ENCODE data around the gene BCAP29. TPM values are rescaled to one million over a fixed set of nuclear protein-coding genes. Genes with fewer than 3 reads are reported as not detected.
"Not testable (repeated sequence)": the region's sequence is repeated elsewhere in the genome, so short reads cannot be mapped to it uniquely, and the experiment has no call there.

The BCAP29 gene, protein sequence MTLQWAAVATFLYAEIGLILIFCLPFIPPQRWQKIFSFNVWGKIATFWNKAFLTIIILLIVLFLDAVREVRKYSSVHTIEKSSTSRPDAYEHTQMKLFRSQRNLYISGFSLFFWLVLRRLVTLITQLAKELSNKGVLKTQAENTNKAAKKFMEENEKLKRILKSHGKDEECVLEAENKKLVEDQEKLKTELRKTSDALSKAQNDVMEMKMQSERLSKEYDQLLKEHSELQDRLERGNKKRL
- polyA plus RNA-seq = 10 to 100 TPM; 16.8 to 39.6 (median 27.1) TPM
- long read RNA-seq, donor 1, full-length matches to known transcripts = 17 of 17 reads
- long read RNA-seq, donor 1, partial matches to known transcripts = 0 of 17 reads
- long read RNA-seq, donor 1, other reads (novel, unspliced or antisense) = 0 of 17 reads
- long read RNA-seq, donor 2, full-length matches to known transcripts = 5 of 5 reads
- long read RNA-seq, donor 2, partial matches to known transcripts = 0 of 5 reads
- long read RNA-seq, donor 2, other reads (novel, unspliced or antisense) = 0 of 5 reads
- long read RNA-seq, donor 3, full-length matches to known transcripts = 7 of 7 reads
- long read RNA-seq, donor 3, partial matches to known transcripts = 0 of 7 reads
- long read RNA-seq, donor 3, other reads (novel, unspliced or antisense) = 0 of 7 reads
- long read RNA-seq, donor 4, partial matches to known transcripts = 0 of 1 reads
- long read RNA-seq, donor 4, other reads (novel, unspliced or antisense) = 0 of 1 reads
- long read RNA-seq, donor 5 = 0 reads
- long read RNA-seq, donor 6, full-length matches to known transcripts = 7 of 7 reads
- long read RNA-seq, donor 6, partial matches to known transcripts = 0 of 7 reads
- long read RNA-seq, donor 6, other reads (novel, unspliced or antisense) = 0 of 7 reads
- long read RNA-seq, donor 7, full-length matches to known transcripts = 38 of 56 reads
- long read RNA-seq, donor 7, partial matches to known transcripts = 18 of 56 reads
- long read RNA-seq, donor 7, other reads (novel, unspliced or antisense) = 0 of 56 reads
- long read RNA-seq, donor 8, full-length matches to known transcripts = 1 of 1 reads
- long read RNA-seq, donor 8, partial matches to known transcripts = 0 of 1 reads
- long read RNA-seq, donor 8, other reads (novel, unspliced or antisense) = 0 of 1 reads
- long read RNA-seq, donor 9, full-length matches to known transcripts = 1 of 1 reads
- long read RNA-seq, donor 9, partial matches to known transcripts = 0 of 1 reads
- long read RNA-seq, donor 9, other reads (novel, unspliced or antisense) = 0 of 1 reads
- long read RNA-seq, donor 10, full-length matches to known transcripts = 16 of 23 reads
- long read RNA-seq, donor 10, partial matches to known transcripts = 7 of 23 reads
- long read RNA-seq, donor 10, other reads (novel, unspliced or antisense) = 0 of 23 reads

DNA sequence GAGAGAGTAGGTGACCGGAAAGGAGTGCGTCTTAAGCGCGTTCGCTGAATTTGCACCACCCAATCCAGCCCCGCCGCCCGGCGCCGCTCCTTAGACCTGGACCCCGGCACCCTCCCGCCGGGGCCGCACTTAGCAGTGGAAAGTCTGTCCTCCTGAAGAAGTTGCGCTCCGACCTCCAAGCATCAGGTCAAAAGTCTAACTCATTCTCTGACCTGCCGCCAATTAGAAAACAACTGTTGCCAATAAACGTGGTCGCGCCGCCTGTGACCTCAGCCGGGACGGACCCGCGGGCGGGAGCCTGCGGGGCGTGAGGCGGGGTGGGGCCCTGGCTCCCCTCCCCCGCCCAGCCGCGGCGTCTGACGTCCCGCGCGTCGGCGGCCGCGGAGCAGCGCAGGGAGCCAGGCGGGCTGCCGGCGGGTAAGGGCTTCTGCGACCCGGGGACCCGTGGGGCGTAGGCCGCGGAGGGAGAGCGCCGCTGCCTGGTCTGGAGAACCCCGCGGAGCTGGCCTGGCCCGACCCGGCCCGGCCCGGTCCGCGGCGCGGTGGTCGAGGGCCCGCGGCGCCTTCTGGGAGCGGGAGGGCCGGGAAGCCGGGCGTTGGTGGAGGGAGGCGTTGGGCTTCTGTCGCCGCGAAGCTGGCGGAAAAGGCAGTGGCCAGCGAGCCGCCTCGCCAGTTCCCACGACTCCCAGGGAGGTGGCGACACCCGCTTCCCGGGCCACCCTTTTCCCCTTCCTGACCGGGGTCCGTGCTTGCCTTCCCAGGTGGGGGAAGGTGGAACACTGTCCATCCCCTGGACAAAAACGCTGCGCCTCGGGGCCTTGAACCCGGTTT is at the start of gene BCAP29:
TSS of gene BCAP29 (plus strand) at position 362 of the 831 bp plus-strand sequence. CDS start 527 bp downstream, outside the sequence.
- Histone ChIP-seq H3K36me3 (ENCODE audit: control insufficient read depth in 3 of 3, insufficient read depth in 2 of 3, low read depth in 1 of 3, low read length in 3 of 3) (peaks cover 0 to 4% (median 0%) of the 10 kb centered on the region in 3 donors), H3K27ac (ENCODE audit: low read depth in 1 of 3, low read length in 2 of 3) (peak within 1 kb of the TSS; percentile 78 to 96 (median 91)), H3K4me3 (ENCODE audit: low read depth in 1 of 3, low read length in 3 of 3) (peak within 1 kb of the TSS; percentile 67 to 91 (median 87)), H3K27me3 (ENCODE audit: control insufficient read depth in 3 of 3, insufficient read depth in 3 of 3, low read length in 3 of 3) (no peaks in the 10 kb centered on the region), H3K9me3 (ENCODE audit: control insufficient read depth in 2 of 2, insufficient read depth in 1 of 2, low read depth in 1 of 2, low read length in 1 of 2) (no peaks in the 10 kb centered on the region), H3K4me1 (ENCODE audit: control insufficient read depth in 3 of 3, insufficient read depth in 2 of 3, low read depth in 1 of 3, low read length in 2 of 3) (peaks cover 0 to 9% (median 4%) of the 10 kb centered on the region in 3 donors)
- peak; percentile 77 to 92 for DNase-seq
- 0 to 1% (median 0%) methylated on average over 58 to 89 of the region's 89 CpGs for WGBS, 3 donors
- FAIRE-seq = no peak

DNA sequence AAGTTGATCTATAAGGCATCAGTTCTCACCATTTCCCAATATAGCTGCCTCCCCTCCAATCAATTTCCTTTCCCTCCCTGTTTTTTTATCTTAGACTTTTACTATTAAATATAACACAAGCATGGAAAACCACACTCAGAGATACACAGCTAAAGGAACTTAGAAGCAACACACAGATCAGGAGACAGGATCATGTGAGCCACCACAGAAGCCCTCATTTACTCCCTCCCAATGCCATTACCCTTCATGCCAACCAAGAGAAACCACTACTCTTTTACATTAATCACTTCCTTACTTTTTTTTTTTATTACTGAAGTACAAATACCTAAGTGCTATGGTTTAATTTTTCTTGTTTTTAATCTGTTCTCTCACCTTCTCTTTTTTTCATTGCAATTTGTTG is 49.3 kb upstream of the BCAP29 start:
- H3K27ac ChIP-seq (ENCODE audit: low read depth in 1 of 3, low read length in 2 of 3) = no peak overlapping the region
- H3K4me3 ChIP-seq (ENCODE audit: low read depth in 1 of 3, low read length in 3 of 3) = no peak overlapping the region
- FAIRE-seq = no peak

DNA sequence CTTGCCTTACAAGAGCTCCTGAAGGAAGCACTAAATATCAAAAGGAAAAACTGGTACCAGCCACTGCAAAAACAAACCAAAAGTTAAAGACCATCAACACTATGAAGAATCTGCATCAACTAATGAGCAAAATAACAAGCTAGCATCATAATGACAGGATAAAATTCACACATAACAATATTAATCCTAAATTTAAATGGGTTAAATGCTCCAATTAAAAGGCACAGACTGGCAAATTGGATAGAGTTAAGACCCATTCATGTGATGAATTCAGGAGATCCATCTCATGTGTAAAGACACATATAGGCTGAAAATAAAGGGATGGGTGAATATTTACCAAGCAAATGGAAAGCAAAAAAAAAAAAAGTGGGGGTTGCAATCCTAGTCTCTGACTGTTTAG is 45.9 kb upstream of the BCAP29 start:
- DNase-seq = no peak

More for the DNA sequence above, 49.3 kb upstream of the BCAP29 start:
- Histone ChIP-seq H3K4me1 (ENCODE audit: control insufficient read depth in 3 of 3, insufficient read depth in 2 of 3, low read depth in 1 of 3, low read length in 2 of 3) (no peaks in the 10 kb centered on the region), H3K9me3 (ENCODE audit: control insufficient read depth in 2 of 2, insufficient read depth in 1 of 2, low read depth in 1 of 2, low read length in 1 of 2) (no peaks in the 10 kb centered on the region), H3K36me3 (ENCODE audit: control insufficient read depth in 3 of 3, insufficient read depth in 2 of 3, low read depth in 1 of 3, low read length in 3 of 3) (peaks cover 0 to 12% (median 3%) of the 10 kb centered on the region in 3 donors), H3K27me3 (ENCODE audit: control insufficient read depth in 3 of 3, insufficient read depth in 3 of 3, low read length in 3 of 3) (no peaks in the 10 kb centered on the region)
- no peak for DNase-seq

DNA sequence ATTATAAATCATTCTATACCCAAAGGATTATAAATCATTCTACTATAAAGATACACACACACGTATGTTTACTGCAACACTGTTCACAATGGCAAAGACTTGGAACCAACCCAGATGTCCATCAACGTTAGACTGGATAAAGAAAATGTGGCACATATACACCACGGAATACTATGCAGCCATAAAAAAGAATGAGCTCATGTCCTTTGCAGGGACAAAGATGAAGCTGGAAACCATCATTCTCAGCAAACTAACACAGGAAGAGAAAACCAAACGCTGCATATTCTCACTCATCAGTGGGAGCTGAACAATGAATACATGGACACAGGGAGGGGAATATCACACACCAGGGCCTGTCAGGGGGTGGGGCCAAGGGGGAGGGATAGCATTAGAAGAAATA is 42.8 kb upstream of the BCAP29 start:
- WGBS, 3 donors = 92 to 96% (median 93%) methylated on average over 4 of the region's 4 CpGs
- not testable (repeated sequence) for H3K4me1 ChIP-seq (ENCODE audit: control insufficient read depth in 3 of 3, insufficient read depth in 2 of 3, low read depth in 1 of 3, low read length in 2 of 3); FAIRE-seq; DNase-seq; H3K27me3 ChIP-seq (ENCODE audit: control insufficient read depth in 3 of 3, insufficient read depth in 3 of 3, low read length in 3 of 3); H3K27ac ChIP-seq (ENCODE audit: low read depth in 1 of 3, low read length in 2 of 3); H3K4me3 ChIP-seq (ENCODE audit: low read depth in 1 of 3, low read length in 3 of 3); H3K9me3 ChIP-seq (ENCODE audit: control insufficient read depth in 2 of 2, insufficient read depth in 1 of 2, low read depth in 1 of 2, low read length in 1 of 2)
- H3K36me3 ChIP-seq (ENCODE audit: control insufficient read depth in 3 of 3, insufficient read depth in 2 of 3, low read depth in 1 of 3, low read length in 3 of 3) = peaks cover 0 to 11% (median 3%) of the 10 kb centered on the region in 3 donors

More for the DNA sequence above, 45.9 kb upstream of the BCAP29 start:
- Histone ChIP-seq H3K4me1 (ENCODE audit: control insufficient read depth in 3 of 3, insufficient read depth in 2 of 3, low read depth in 1 of 3, low read length in 2 of 3) (no peaks in the 10 kb centered on the region), H3K36me3 (ENCODE audit: control insufficient read depth in 3 of 3, insufficient read depth in 2 of 3, low read depth in 1 of 3, low read length in 3 of 3) (peaks cover 0 to 13% (median 3%) of the 10 kb centered on the region in 3 donors), H3K27me3 (ENCODE audit: control insufficient read depth in 3 of 3, insufficient read depth in 3 of 3, low read length in 3 of 3) (no peaks in the 10 kb centered on the region), H3K27ac (ENCODE audit: low read depth in 1 of 3, low read length in 2 of 3) (no peak overlapping the region), H3K9me3 (ENCODE audit: control insufficient read depth in 2 of 2, insufficient read depth in 1 of 2, low read depth in 1 of 2, low read length in 1 of 2) (no peaks in the 10 kb centered on the region), H3K4me3 (ENCODE audit: low read depth in 1 of 3, low read length in 3 of 3) (no peak overlapping the region)
- FAIRE-seq = no peak

DNA sequence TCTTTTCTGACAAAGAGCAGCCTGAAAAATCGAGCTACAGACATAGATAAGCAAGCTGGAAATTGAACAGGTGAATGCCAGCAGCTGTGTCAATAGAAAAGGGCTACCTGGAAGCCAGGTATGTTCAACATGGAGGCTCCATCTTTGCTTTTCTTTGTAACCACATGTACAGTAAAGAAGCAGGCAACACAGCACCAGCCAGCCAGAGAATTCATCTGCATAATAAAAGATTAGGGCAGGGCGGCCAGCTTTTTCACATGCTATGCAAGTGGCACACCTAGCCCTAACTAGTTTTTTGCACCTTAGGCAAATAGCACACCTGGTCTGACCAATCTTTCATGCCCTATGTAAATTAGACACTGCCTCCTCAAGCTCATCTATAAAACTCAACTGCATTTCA is 42.0 kb upstream of the BCAP29 start:
- peak; percentile 5 to 8 for DNase-seq
- H3K27ac ChIP-seq (ENCODE audit: low read depth in 1 of 3, low read length in 2 of 3) = no peak overlapping the region

DNA sequence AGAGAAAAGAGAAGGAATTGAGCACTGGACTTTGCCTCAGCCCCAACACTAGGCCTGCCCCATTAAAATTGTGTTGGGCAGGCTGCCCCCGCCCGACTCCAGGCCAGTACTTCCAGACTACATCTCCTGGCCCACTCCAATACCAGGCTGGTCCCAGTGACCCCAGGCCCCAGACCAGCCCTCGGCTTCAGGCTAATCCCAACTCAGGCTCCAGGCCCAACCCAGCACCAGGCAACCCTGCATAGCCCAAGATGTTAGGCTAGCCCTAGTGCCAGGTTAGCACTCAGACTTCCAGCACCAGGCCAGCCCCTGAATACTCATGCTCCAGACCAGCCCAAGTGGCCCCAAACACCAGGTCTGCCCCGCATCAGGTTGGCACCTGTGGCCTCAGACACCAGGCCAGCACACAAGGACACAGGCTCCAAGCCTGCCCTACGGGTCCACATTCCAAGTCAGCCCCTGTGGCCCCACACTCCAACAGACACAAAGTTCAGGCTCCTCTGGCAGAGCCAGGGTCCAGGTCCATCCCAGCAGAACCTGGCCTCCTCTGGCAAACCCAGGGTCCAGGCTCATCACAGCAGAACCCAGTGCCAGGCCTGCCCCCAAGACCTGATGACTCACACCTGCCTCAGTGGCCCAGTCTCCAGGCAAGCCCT is 36.6 kb upstream of the BCAP29 start:
- Histone ChIP-seq H3K4me1 (ENCODE audit: control insufficient read depth in 3 of 3, insufficient read depth in 2 of 3, low read depth in 1 of 3, low read length in 2 of 3) (no peaks in the 10 kb centered on the region), H3K36me3 (ENCODE audit: control insufficient read depth in 3 of 3, insufficient read depth in 2 of 3, low read depth in 1 of 3, low read length in 3 of 3) (peaks cover 0 to 34% (median 8%) of the 10 kb centered on the region in 3 donors), H3K4me3 (ENCODE audit: low read depth in 1 of 3, low read length in 3 of 3) (no peak overlapping the region), H3K27ac (ENCODE audit: low read depth in 1 of 3, low read length in 2 of 3) (no peak overlapping the region), H3K27me3 (ENCODE audit: control insufficient read depth in 3 of 3, insufficient read depth in 3 of 3, low read length in 3 of 3) (no peaks in the 10 kb centered on the region), H3K9me3 (ENCODE audit: control insufficient read depth in 2 of 2, insufficient read depth in 1 of 2, low read depth in 1 of 2, low read length in 1 of 2) (peaks cover 0 to 17% of the 10 kb centered on the region in 2 donors)
- no peak for FAIRE-seq
- 86 to 100% (median 97%) methylated on average over 5 of the region's 5 CpGs for WGBS, 3 donors
- DNase-seq = no peak

More for the DNA sequence above, 42.0 kb upstream of the BCAP29 start:
- WGBS, 3 donors = 24 to 57% (median 25%) methylated on average over 2 of the region's 2 CpGs
- Histone ChIP-seq H3K36me3 (ENCODE audit: control insufficient read depth in 3 of 3, insufficient read depth in 2 of 3, low read depth in 1 of 3, low read length in 3 of 3) (peaks cover under 1 to 14% (median 3%) of the 10 kb centered on the region in 3 donors), H3K9me3 (ENCODE audit: control insufficient read depth in 2 of 2, insufficient read depth in 1 of 2, low read depth in 1 of 2, low read length in 1 of 2) (no peaks in the 10 kb centered on the region), H3K27me3 (ENCODE audit: control insufficient read depth in 3 of 3, insufficient read depth in 3 of 3, low read length in 3 of 3) (no peaks in the 10 kb centered on the region), H3K4me3 (ENCODE audit: low read depth in 1 of 3, low read length in 3 of 3) (no peak overlapping the region), H3K4me1 (ENCODE audit: control insufficient read depth in 3 of 3, insufficient read depth in 2 of 3, low read depth in 1 of 3, low read length in 2 of 3) (no peaks in the 10 kb centered on the region)
- no peak for FAIRE-seq
